Smooth muscle cell (in vitro differentiated cells): ENCODE data around the gene PTPRN2. TPM values are rescaled to one million over a fixed set of nuclear protein-coding genes. Genes with fewer than 3 reads are reported as not detected.

Experiments used
- DNase-seq: peaks from one replicate; lab custom pipeline; 2025; ENCODE audit not compliant: unreplicated experiment; lab: John Stamatoyannopoulos, UW
- H2AFZ ChIP-seq: fragments of 200-600 bp; sonication (generic); 2 replicates; pipeline ENCODE4 v1.6.0; 2016; ENCODE audit warnings: antibody characterized with exemption, low read depth, mild to moderate bottlenecking
- H3F3A ChIP-seq: fragments of 200-600 bp; sonication (generic); 2 replicates; pipeline ENCODE4 v1.6.0; 2017; ENCODE audit warnings: antibody characterized with exemption, low read depth
- H3K27ac ChIP-seq: fragments of 200-600 bp; sonication (generic); 2 replicates; pipeline ENCODE4 v1.5.1; 2016; ENCODE audit warnings: low read depth, mild to moderate bottlenecking
- H3K27me3 ChIP-seq: fragments of 200-600 bp; sonication (generic); 2 replicates; pipeline ENCODE4 v1.6.1; 2016; ENCODE audit warnings: low read depth, mild to moderate bottlenecking
- H3K36me3 ChIP-seq: fragments of 200-600 bp; sonication (generic); 2 replicates; pipeline ENCODE4 v1.5.1; 2016; ENCODE audit warnings: low read depth
- H3K4me1 ChIP-seq: fragments of 200-600 bp; sonication (generic); 2 replicates; pipeline ENCODE4 v1.5.1; 2016; ENCODE audit warnings: low read depth
- H3K4me2 ChIP-seq: fragments of 200-600 bp; sonication (generic); 2 replicates; pipeline ENCODE4 v1.6.0; 2016; ENCODE audit warnings: mild to moderate bottlenecking
- H3K4me3 ChIP-seq: fragments of 200-600 bp; sonication (generic); 2 replicates; pipeline ENCODE4 v1.5.1; 2016; ENCODE audit warnings: mild to moderate bottlenecking
- H3K79me2 ChIP-seq: fragments of 200-600 bp; sonication (generic); 2 replicates; pipeline ENCODE4 v1.6.0; 2016; ENCODE audit warnings: low read depth, mild to moderate bottlenecking
- H3K9ac ChIP-seq: fragments of 200-600 bp; sonication (generic); 2 replicates; pipeline ENCODE4 v1.6.0; 2016; ENCODE audit warnings: low read depth
- H3K9me3 ChIP-seq: fragments of 200-600 bp; sonication (generic); replicated peaks from 2 replicates; pipeline ENCODE4 v1.5.1; 2016; ENCODE audit warnings: low read depth
- H4K20me1 ChIP-seq: fragments of 200-600 bp; sonication (generic); 2 replicates; pipeline ENCODE4 v1.6.0; 2016; ENCODE audit warnings: low read depth
- CTCF ChIP-seq: fragments of 200-600 bp; sonication (generic); IDR thresholded peaks from 2 replicates; pipeline ENCODE4 v1.5.1; 2017; ENCODE audit warnings: borderline replicate concordance, mild to moderate bottlenecking, antibody characterized with exemption; ENCODE audit not compliant: insufficient read depth, poor library complexity, severe bottlenecking
- WGBS: methylation state at CpG from one replicate; pipeline ENCODE4 v1.1.7; 2016; ENCODE audit warnings: low lambda C conversion rate; 5-methylcytosine and 5-hydroxymethylcytosine counted together
- polyA plus RNA-seq: library from polyadenylated mRNA; unstranded; fragments of >200 nt; fragmentation: Nextera tagmentation; extraction: Ambion mirVana; gene quantifications from 2 replicates; pipeline ENCODE4 v1.2.1, GENCODE V29; 2016
- total RNA-seq: library from RNA; depleted of rRNA; stranded (reverse); fragments of >200 nt; gene quantifications from 2 replicates; pipeline ENCODE4 v1.2.3, GENCODE V29; 2014

Gene PTPRN2
- total and polyA plus RNA-seq, 2 experiments from 2014 or later: 0.09 to 0.87 TPM

GRCh38 chr7:157673573-157673972 is 914.0 kb downstream of the PTPRN2 start:
- Histone ChIP-seq H3K9ac (no peak overlapping the region), H3K4me3 (no peak overlapping the region), H3K4me2 (no peak overlapping the region), H3F3A (no peaks in the 10 kb centered on the region), H2AFZ (no peak overlapping the region), H3K27me3 (peaks cover 28% of the 10 kb centered on the region), H3K36me3 (no peaks in the 10 kb centered on the region), H3K9me3 (no peaks in the 10 kb centered on the region), H3K79me2 (no peaks in the 10 kb centered on the region), H3K27ac (no peak overlapping the region), H4K20me1 (no peaks in the 10 kb centered on the region), H3K4me1 (peaks cover 20% of the 10 kb centered on the region)
- TF ChIP-seq CTCF: no peak
- DNase-seq: no peak
- WGBS: 80% methylated on average over 7 of the region's 14 CpGs

GRCh38 chr7:157671358-157672255 is 916.0 kb downstream of the PTPRN2 start:
- Histone ChIP-seq H3K36me3 (no peaks in the 10 kb centered on the region), H3K79me2 (no peaks in the 10 kb centered on the region), H3K4me2 (peak overlapping the region; percentile 71), H4K20me1 (no peaks in the 10 kb centered on the region), H3K4me1 (peaks cover 20% of the 10 kb centered on the region), H3K9ac (no peak overlapping the region), H3F3A (no peaks in the 10 kb centered on the region), H3K9me3 (no peaks in the 10 kb centered on the region), H2AFZ (no peak overlapping the region), H3K27me3 (peaks cover 8% of the 10 kb centered on the region), H3K4me3 (no peak overlapping the region), H3K27ac (no peak overlapping the region)
- 96% methylated on average over 34 of the region's 39 CpGs for WGBS
- no peak for DNase-seq
- no peak for TF ChIP-seq CTCF

- Histone ChIP-seq H3K36me3 (no peaks in the 10 kb centered on the region), H3K27ac (no peak overlapping the region), H4K20me1 (no peaks in the 10 kb centered on the region), H3F3A (no peaks in the 10 kb centered on the region), H3K4me3 (no peak overlapping the region), H3K4me1 (peaks cover 20% of the 10 kb centered on the region), H2AFZ (peak overlapping the region; percentile 51), H3K27me3 (no peaks in the 10 kb centered on the region), H3K79me2 (no peaks in the 10 kb centered on the region), H3K9me3 (no peaks in the 10 kb centered on the region), H3K9ac (no peak overlapping the region), H3K4me2 (peak overlapping the region; percentile 71)
- 56% methylated on average over 22 of the region's 22 CpGs for WGBS
- DNase-seq: no peak
- no peak for TF ChIP-seq CTCF
These were observed 916.9 kb downstream of the PTPRN2 start for GRCh38 chr7:157670490-157671357.
